H9 (cell line): ENCODE measurements around the gene HTD2. TPM values are rescaled to one million over a fixed set of nuclear protein-coding genes. Genes with fewer than 3 reads are reported as not detected.
A peak's percentile ranks its signal among the peaks of the same experiment; 100 is the strongest.

Experiments used
- DNase-seq: peaks from one replicate; pipeline ENCODE4 v3.0.0-alpha.2; 2017
- H2AFZ ChIP-seq: one replicate; pipeline ENCODE4 v1.6.1; 2013; ENCODE audit warnings: mild to moderate bottlenecking, low read length, control low read depth, moderate library complexity
- H2AK5ac ChIP-seq: 2 replicates; pipeline ENCODE4 v1.6.1; 2013; ENCODE audit warnings: low read length, control low read depth, mixed read lengths; ENCODE audit not compliant: insufficient read length
- H2BK120ac ChIP-seq: one replicate; pipeline ENCODE4 v1.6.1; 2013; ENCODE audit warnings: low read depth, mild to moderate bottlenecking, low read length, control low read depth, inconsistent platforms; ENCODE audit not compliant: poor library complexity, severe bottlenecking
- H2BK12ac ChIP-seq: 2 replicates; pipeline ENCODE4 v1.6.1; 2013; ENCODE audit warnings: low read length, control low read depth, mixed read lengths, low read depth; ENCODE audit not compliant: insufficient read length
- H2BK15ac ChIP-seq: 2 replicates; pipeline ENCODE4 v1.6.1; 2013; ENCODE audit warnings: low read depth, low read length, control low read depth
- H2BK20ac ChIP-seq: one replicate; pipeline ENCODE4 v1.6.1; 2013; ENCODE audit warnings: low read depth, mild to moderate bottlenecking, low read length, control low read depth, inconsistent platforms; ENCODE audit not compliant: poor library complexity, severe bottlenecking
- H2BK5ac ChIP-seq: 2 replicates; pipeline ENCODE4 v1.6.1; 2013; ENCODE audit warnings: low read length, control low read depth, mixed read lengths; ENCODE audit not compliant: insufficient read length
- H3K14ac ChIP-seq: 2 replicates; pipeline ENCODE4 v1.6.1; 2013; ENCODE audit warnings: low read length, control low read depth; ENCODE audit not compliant: insufficient read depth
- H3K18ac ChIP-seq: 2 replicates; pipeline ENCODE4 v1.6.1; 2013; ENCODE audit warnings: low read depth, mild to moderate bottlenecking, mixed read lengths, low read length, control low read depth; ENCODE audit not compliant: insufficient read length
- H3K23ac ChIP-seq: 2 replicates; pipeline ENCODE4 v1.6.1; 2013; ENCODE audit warnings: low read length, control low read depth, mixed read lengths, low read depth; ENCODE audit not compliant: insufficient read length
- H3K23me2 ChIP-seq: 2 replicates; pipeline ENCODE4 v1.6.1; 2013; ENCODE audit warnings: low read depth, mild to moderate bottlenecking, mixed read lengths, low read length, control low read depth; ENCODE audit not compliant: insufficient read length, poor library complexity, severe bottlenecking
- H3K27ac ChIP-seq: 2 replicates; pipeline ENCODE4 v1.5.1; 2013; ENCODE audit warnings: low read length, control low read depth, mixed read lengths, low read depth; ENCODE audit not compliant: insufficient read length
- H3K27me3 ChIP-seq: 2 replicates; pipeline ENCODE4 v1.6.1; 2013; ENCODE audit warnings: low read length, control low read depth, inconsistent platforms; ENCODE audit not compliant: insufficient read depth
- H3K4ac ChIP-seq: 2 replicates; pipeline ENCODE4 v1.6.1; 2013; ENCODE audit warnings: low read depth, mild to moderate bottlenecking, control low read depth, inconsistent platforms, low read length, moderate library complexity
- H3K4me1 ChIP-seq: 2 replicates; pipeline ENCODE4 v1.6.1; 2013; ENCODE audit warnings: low read length, control low read depth, inconsistent platforms; ENCODE audit not compliant: insufficient read depth
- H3K4me2 ChIP-seq: 2 replicates; pipeline ENCODE4 v1.6.1; 2013; ENCODE audit warnings: low read length, control low read depth, mixed read lengths; ENCODE audit not compliant: insufficient read length, insufficient read depth
- H3K56ac ChIP-seq: 2 replicates; pipeline ENCODE4 v1.6.1; 2013; ENCODE audit warnings: low read depth, mild to moderate bottlenecking, mixed read lengths, low read length, control low read depth; ENCODE audit not compliant: insufficient read length
- H3K79me1 ChIP-seq: 2 replicates; pipeline ENCODE4 v1.6.1; 2013; ENCODE audit warnings: low read depth, mild to moderate bottlenecking, moderate library complexity, low read length, control low read depth, inconsistent platforms; ENCODE audit not compliant: insufficient read depth, poor library complexity, severe bottlenecking
- H3K79me2 ChIP-seq: 2 replicates; pipeline ENCODE4 v1.6.1; 2013; ENCODE audit warnings: low read length, control low read depth, inconsistent platforms; ENCODE audit not compliant: insufficient read depth
- H3K9ac ChIP-seq: 2 replicates; pipeline ENCODE4 v1.6.1; 2013; ENCODE audit warnings: low read length, control low read depth, mixed read lengths; ENCODE audit not compliant: insufficient read length; ENCODE audit errors: extremely low read depth
- H3K9me3 ChIP-seq: one replicate; pipeline ENCODE4 v1.6.1; 2013; ENCODE audit warnings: low read depth, low read length, inconsistent platforms; ENCODE audit not compliant: control insufficient read depth
- H3T11ph ChIP-seq: one replicate; pipeline ENCODE4 v1.6.1; 2013; ENCODE audit warnings: mild to moderate bottlenecking, low read length, control low read depth, inconsistent platforms
- H4K20me1 ChIP-seq: one replicate; pipeline ENCODE4 v1.6.1; 2013; ENCODE audit not compliant: control insufficient read depth, insufficient read length, insufficient read depth
- H4K5ac ChIP-seq: 2 replicates; pipeline ENCODE4 v1.6.1; 2013; ENCODE audit warnings: low read depth, mild to moderate bottlenecking, mixed read lengths, low read length, control low read depth; ENCODE audit not compliant: insufficient read length
- H4K8ac ChIP-seq: replicated peaks from 2 replicates; pipeline ENCODE4 v1.6.1; 2013; ENCODE audit warnings: low read length, control low read depth, mixed read lengths, low read depth; ENCODE audit not compliant: insufficient read length
- H4K91ac ChIP-seq: 2 replicates; pipeline ENCODE4 v1.6.1; 2013; ENCODE audit warnings: low read depth, mild to moderate bottlenecking, moderate library complexity, mixed read lengths, low read length, control low read depth; ENCODE audit not compliant: insufficient read length
- H3K27ac Mint-ChIP-seq, 3 experiments: 2 replicates in 2 of 3; 3 replicates in 1 of 3; pipeline ENCODE4 v1.8.0; 2020 to 2021; ENCODE audit warnings: mixed read lengths in 3 of 3, mild to moderate bottlenecking in 1 of 3, moderate library complexity in 1 of 3
- H3K27me3 Mint-ChIP-seq: 2 replicates; pipeline ENCODE4 v1.8.0; 2021; ENCODE audit warnings: low read depth, mild to moderate bottlenecking, moderate library complexity, mixed read lengths
- H3K36me3 Mint-ChIP-seq, 3 experiments: 2 replicates in 2 of 3; 3 replicates in 1 of 3; pipeline ENCODE4 v1.8.0; 2020 to 2021; ENCODE audit warnings: low read depth in 3 of 3, mixed read lengths in 3 of 3; ENCODE audit not compliant: insufficient read depth in 1 of 3
- H3K4me1 Mint-ChIP-seq, 2 experiments: 2 replicates each; pipeline ENCODE4 v1.8.0; 2020; ENCODE audit warnings: mixed read lengths in 2 of 2
- H3K4me3 Mint-ChIP-seq, 2 experiments: 2 replicates in 1 of 2; 3 replicates in 1 of 2; pipeline ENCODE4 v1.8.0; 2020 to 2021; ENCODE audit warnings: mild to moderate bottlenecking in 2 of 2, mixed read lengths in 2 of 2, moderate library complexity in 1 of 2
- H3K9me3 Mint-ChIP-seq, 2 experiments: 2 replicates in 1 of 2; 3 replicates in 1 of 2; pipeline ENCODE4 v1.8.0; 2020; ENCODE audit warnings: mild to moderate bottlenecking in 2 of 2, mixed read lengths in 2 of 2, moderate library complexity in 1 of 2
- CTCF ChIP-seq: fragments of 200-600 bp; sonication (generic); conservative IDR thresholded peaks from 3 replicates; pipeline ENCODE4 v1.8.0; 2021; ENCODE audit warnings: antibody characterized with exemption, mild to moderate bottlenecking
- WGBS: extraction: QIAGEN DNeasy Blood & Tissue Kit; methylation state at CpG from one replicate; pipeline ENCODE4 v1.1.7; 2013; ENCODE audit warnings: missing lambda C conversion rate, low lambda C conversion rate, mixed read lengths; ENCODE audit not compliant: insufficient read length; ENCODE audit errors: extremely low coverage; 5-methylcytosine and 5-hydroxymethylcytosine counted together
- total RNA-seq: library from RNA; stranded (reverse); gene quantifications from 2 replicates; pipeline ENCODE4 v1.2.1, GENCODE V29; 2021

HTD2 gene
- total RNA-seq, 1 experiment from 2014 or later, result 13.4 TPM

GRCh38 chr3:58353722-58354553 lies 47.6 kb downstream of the HTD2 start:
- no peak overlapping the region for H3K56ac ChIP-seq
- H2AFZ ChIP-seq, result no peak overlapping the region
- H3K4me2 ChIP-seq, result no peak overlapping the region
- no peak overlapping the region for H2BK5ac ChIP-seq
- no peaks in the 10 kb centered on the region for H3K27me3 ChIP-seq
- no peak overlapping the region for H3K4ac ChIP-seq
- no peaks in the 10 kb centered on the region for H3K79me1 ChIP-seq
- no peak overlapping the region for H3K4me3 Mint-ChIP-seq
- peak; percentile 29; the same call in 1 of the 3 replicates for TF ChIP-seq CTCF
- H4K91ac ChIP-seq, result no peak overlapping the region
- no peak overlapping the region for H4K5ac ChIP-seq
- H3K27me3 Mint-ChIP-seq, result no peaks in the 10 kb centered on the region
- H2AK5ac ChIP-seq, result no peak overlapping the region
- peaks cover 8% of the 10 kb centered on the region in 2 experiments for H3K4me1 Mint-ChIP-seq
- no peaks in the 10 kb centered on the region for H3K23me2 ChIP-seq
- H3K27ac Mint-ChIP-seq, result peak overlapping the region in 1 of 3 experiments; percentile 50; a peak in 1 of 7 replicates
- WGBS, result no CpG with 5 or more reads among the region's 8 CpGs
- no peaks in the 10 kb centered on the region for H3K79me2 ChIP-seq
- H3K36me3 Mint-ChIP-seq, result no peaks in the 10 kb centered on the region
- no peak overlapping the region for H2BK120ac ChIP-seq
- H2BK15ac ChIP-seq, result 0 out of 2 replicates have a peak overlapping the region, but pooled peaks have one; percentile 95
- H3K14ac ChIP-seq, result no peak overlapping the region
- no peaks in the 10 kb centered on the region for H3K9me3 Mint-ChIP-seq
- no peak overlapping the region for H3K27ac ChIP-seq
- no peaks in the 10 kb centered on the region for H3K9me3 ChIP-seq
- no peak overlapping the region for H3K23ac ChIP-seq
- H4K20me1 ChIP-seq, result no peaks in the 10 kb centered on the region
- no peak overlapping the region for H2BK20ac ChIP-seq
- H2BK12ac ChIP-seq, result peak overlapping the region; percentile 42
- no peak for DNase-seq
- no peaks in the 10 kb centered on the region for H3K4me1 ChIP-seq
- H3K18ac ChIP-seq, result no peak overlapping the region
- no peak overlapping the region for H3K9ac ChIP-seq
- H3T11ph ChIP-seq, result no peak overlapping the region
- no peak overlapping the region for H4K8ac ChIP-seq
